GM18873 (cell line): ENCODE measurements around the gene CFAP210.
"Not testable (repeated sequence)": the region's sequence is repeated elsewhere in the genome, so short reads cannot be mapped to it uniquely, and the experiment has no call there.

Experiments
- ATAC-seq: cut with Tn5 transposase; IDR thresholded peaks from one replicate; pipeline ENCODE4 v1.9.1; 2021; ENCODE audit warnings: mild to moderate bottlenecking, moderate library complexity, moderate number of reproducible peaks; ENCODE audit not compliant: unreplicated experiment, low FRiP score

The CFAP210 gene

DNA sequence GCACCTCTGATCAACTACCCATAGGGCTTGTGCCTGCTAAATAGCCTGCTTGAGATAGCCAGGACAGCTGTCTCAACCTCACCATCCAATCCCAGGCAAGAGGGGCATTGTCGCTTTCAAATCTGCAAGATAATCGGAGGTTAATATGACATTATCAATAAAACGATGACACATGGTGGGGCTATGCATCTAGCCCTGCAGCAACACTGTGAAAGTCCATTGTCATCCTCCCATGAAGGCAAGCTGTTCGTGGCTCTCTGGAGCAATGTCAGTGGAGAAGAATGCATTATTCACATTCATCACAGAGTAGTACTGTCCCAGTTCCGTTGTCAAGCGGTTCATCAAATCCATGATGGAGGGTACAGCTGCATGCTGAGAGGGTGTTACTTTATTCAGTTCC is 20.5 kb upstream of the CFAP210 start:
- ATAC-seq: no peak

DNA sequence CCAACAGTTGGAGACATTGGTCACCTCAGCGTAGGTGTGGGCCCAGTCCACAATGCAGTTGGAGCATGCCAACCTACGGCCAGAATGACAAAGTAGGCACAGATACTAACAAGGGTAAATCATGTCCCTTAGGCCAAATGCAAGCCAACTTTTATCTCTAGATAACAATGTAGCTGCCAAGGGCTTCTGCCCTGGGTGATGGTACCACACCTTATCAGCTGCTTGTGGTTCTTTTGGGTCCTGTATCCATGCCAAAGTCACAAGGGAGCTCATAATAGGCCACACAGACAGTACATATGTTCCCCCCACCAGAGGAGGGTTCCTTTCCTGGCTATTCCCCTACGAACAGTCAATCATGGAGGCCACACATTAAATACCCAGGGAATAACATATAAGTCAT is 19.1 kb upstream of the CFAP210 start:
- no peak for ATAC-seq

GRCh38 chr2:169712791-169713227 is 18.6 kb upstream of the CFAP210 start:
- no peak for ATAC-seq

DNA sequence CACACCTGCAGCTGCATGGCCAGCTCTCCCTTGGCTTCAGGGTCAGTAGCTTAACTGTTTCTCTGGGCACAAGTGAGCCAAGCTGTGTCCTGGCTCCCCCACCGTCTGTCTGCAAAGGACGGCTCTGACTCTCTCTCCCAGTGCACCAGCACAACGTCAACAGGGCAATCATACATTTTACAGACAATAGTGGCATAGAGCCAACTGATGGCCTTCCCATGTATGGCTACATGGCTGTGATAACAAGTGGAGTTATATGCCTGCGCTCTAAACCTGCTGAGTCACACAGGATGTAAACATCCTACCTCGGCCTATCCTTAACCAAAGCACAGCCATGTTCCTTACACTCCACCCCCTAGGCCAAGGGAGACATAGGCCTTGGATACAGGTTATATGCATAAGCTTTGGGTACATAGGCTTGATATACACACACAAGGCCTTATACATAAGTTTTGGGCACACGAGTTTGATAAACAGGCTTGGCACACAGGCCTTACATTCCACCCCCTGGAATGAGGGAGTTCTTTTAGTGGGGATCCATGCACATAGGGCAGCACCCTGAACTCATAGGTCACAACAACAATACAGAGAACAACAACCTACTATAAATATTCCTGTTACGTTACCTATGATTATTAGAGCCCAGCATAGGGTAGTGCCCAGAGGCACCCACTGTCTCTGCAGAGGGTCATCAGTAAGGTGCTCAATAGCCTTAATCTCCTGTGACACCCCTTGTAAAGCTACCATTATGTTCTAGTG is 17.7 kb upstream of the CFAP210 start:
- no peak for ATAC-seq

DNA sequence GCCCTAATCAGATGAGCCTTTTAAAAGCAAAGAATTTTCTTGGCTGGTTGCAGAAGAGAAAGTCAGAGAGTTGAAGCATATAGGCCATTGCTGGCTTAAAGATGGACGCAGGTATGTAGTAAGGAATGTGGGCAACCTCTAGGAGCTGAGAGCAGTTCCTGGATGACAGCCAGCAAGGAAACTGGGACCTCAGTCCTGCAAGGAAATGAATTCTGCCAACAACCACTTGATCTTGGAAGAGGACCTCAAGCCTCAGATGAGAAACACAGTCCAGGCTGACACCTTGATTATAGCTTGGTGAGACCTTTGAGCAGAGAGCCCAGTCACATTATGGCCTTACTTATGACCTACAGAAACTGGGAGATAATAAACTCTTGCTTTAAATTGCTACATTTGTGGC is 15.8 kb upstream of the CFAP210 start:
- no peak for ATAC-seq

DNA sequence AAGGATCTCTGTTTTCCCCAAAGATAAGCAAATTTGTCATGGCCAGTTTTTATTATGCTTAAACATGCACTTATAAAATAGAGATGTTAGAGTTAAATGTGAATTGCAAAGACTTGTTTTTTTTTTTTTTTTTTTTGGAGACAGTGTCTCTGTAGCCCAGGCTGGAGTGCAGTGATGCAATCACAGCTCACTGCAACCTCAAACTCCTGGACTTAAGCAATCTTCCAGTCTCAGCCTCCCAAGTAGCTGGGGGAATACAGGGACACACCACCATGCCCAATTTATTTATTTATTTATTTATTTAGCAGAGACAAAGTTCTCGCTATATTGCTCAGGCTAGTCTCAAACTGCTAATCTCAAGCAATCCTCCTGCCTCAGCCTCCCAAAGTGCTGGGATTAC is 15.1 kb upstream of the CFAP210 start:
- no peak for ATAC-seq

GRCh38 chr2:169707626-169708025 is 13.4 kb upstream of the CFAP210 start:
- no peak for ATAC-seq

DNA sequence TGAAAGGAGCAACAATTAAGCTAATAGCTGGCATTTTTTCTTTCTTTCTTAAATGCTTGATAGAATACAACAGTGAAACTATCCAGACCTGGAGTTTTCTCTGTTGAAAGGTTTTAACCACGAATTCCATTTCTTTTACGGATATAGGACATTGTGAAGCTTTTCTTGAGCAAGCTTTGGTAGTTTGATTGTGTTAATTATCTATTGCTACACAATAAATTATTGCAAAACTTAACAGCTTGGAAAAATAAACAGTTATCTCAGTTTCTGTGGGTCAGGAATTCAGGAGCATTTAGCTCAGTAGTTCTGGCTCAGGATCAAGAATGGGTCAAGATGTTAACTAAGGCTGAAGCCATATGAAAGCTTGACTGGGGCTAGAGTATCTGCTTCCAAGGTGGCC is 11.7 kb upstream of the CFAP210 start:
- no peak for ATAC-seq

- ATAC-seq: no peak
These were observed 10.0 kb upstream of the CFAP210 start for GRCh38 chr2:169704160-169704708.

- ATAC-seq: no peak
These were observed 8.8 kb upstream of the CFAP210 start for GRCh38 chr2:169702996-169703395.

DNA sequence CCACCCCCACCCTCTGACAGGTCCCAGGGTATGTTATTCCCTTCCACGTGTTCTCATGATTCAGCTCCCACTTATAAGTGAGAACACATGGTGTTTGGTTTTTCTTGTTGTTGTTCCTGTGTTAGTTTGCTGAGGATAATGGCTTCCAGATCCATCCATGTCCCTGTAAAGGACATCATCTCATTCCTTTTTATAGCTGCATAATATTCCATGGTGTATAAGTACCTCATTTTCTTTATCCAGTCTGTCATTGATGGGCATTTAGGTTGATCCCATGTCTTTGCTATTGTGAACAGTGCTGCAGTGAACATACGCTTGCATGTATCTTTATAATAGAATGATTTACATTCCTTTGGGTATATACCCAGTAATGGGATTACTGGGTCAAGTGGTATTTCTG is 5.0 kb upstream of the CFAP210 start:
- ATAC-seq: not testable (repeated sequence)

DNA sequence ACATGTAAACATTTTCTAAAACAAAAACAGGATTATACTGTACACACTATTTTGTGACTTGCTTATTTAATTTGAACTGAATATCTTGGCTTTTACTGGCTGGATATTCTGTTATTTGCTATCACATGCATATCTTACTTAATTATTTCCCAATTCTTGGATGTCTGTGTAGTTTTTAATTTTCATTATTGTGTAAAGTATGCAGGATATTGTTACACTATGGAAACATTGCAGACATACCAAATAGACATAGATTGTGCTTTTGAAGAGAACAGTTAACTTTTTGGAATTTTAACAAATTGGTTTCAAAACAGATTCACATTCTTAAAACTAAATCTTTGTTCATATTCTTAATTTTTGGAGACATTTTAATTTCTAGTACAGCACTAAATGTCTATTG is 2.2 kb upstream of the CFAP210 start:
- no peak for ATAC-seq

- no peak for ATAC-seq
These were observed 672 bp upstream of the CFAP210 start for GRCh38 chr2:169694894-169695260.

- no peak for ATAC-seq
These were observed 845 bp downstream of the CFAP210 start for GRCh38 chr2:169693360-169693759.

DNA sequence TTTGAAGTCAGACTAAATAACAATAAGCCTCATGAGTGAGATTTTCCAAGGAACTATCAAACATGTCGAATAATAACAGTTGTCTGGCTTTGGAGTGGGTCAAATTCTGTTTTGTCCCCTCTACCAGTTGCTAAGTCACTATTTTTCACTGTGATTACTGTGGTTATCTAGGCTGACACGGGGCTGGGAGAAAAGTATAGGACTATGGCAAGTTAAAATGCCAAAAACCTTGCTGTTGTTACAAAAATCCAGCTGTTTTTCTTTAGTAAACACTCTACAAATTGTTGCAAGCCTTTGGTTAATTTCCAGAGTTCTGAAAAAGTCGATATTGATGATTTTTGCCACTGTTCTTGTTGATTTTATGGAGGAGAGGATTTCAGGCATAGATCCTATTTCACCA is 1.5 kb downstream of the CFAP210 start:
- no peak for ATAC-seq

DNA sequence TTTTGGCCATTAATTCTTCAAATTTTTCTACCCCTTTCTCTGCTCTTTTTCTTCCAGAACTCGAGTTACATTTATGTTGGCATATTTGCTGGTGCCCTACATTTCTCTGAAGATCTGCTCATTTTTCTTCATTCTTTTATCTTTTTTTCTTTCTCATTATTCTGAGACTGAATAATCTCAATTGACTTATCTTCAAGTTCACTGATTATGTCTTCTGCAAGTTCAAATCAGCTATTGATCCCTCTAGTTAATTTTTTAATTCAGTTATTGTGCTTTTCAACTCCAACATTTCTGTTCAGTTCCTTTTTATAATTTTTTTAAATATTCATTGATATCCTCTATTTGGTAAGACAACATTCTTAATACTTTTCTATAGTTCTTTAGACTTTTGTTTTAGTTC is 3.2 kb downstream of the CFAP210 start:
- no peak for ATAC-seq

DNA sequence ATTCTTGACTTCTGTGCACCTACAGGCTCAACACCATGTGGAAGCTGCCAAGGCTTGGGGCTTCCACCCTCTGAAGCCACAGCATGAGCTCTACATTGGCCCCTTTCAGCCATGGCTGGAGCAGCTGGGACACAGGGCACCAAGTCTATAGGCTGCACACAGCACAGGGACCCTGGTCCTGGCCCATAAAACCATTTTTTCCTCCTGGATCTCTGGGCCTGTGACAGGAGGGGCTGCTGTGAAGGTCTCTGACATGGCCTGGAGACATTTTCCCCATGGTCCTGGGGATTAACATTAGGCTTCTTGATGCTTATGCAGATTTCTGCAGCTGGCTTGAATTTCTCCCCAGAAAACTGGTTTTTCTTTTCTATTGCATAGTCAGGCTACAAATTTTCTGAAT is 6.3 kb downstream of the CFAP210 start:
- not testable (repeated sequence) for ATAC-seq

- not testable (repeated sequence) for ATAC-seq
These were observed 7.4 kb downstream of the CFAP210 start for GRCh38 chr2:169686825-169687224.

DNA sequence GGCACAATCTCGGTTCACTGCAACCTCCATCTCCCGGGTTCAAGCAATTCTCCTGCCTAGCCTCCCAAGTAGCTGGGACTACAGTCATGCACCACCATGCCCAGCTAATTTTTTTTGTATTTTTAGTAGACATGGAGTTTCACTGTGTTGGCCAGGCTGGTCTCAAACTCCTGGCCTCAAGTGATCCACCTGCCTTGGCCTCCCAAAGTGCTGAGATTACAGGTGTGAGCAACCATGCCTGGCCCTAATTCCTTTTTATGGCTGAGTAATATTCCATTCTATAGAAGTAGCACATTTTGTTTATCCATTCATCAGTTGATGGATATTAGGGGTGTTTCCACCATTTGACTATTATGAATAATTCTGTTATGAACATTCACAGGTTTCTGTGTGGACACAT is 9.5 kb downstream of the CFAP210 start:
- not testable (repeated sequence) for ATAC-seq

GRCh38 chr2:169684135-169684565 is 10.1 kb downstream of the CFAP210 start:
- ATAC-seq: no peak

GRCh38 chr2:169683425-169684134 is 10.6 kb downstream of the CFAP210 start:
- ATAC-seq: no peak

DNA sequence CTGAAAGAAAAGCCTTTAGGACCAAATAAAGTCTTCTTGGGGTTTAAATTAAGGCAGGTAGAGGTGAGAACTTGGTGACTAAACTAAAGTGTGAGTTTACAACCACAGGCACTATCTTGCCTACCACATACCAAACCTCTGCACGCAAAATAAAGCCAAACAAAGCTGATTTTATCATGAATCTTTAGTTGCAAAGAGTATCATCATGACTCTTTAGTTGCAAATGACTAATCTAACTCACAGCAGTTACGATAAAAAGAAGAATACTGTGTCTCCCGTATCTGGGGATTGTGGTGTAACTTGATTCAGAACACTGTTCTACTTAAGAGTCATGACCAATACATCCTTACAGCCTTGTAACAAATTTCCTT is 11.2 kb downstream of the CFAP210 start:
- ATAC-seq: no peak
